MCF 10A (cell line): ENCODE results near the gene PEX14. TPM values are rescaled to one million over a fixed set of nuclear protein-coding genes. Genes with fewer than 3 reads are reported as not detected.

ENCODE experiments used
- BruUV-seq: library from RNA; stranded (reverse); fragments of 400-500 nt; replicated peaks from 2 replicates; lab custom pipeline; 2021; lab: Mats Ljungman, UMichigan
- CTCF ChIA-PET: fragments of 300-600 bp; sonication (Branson Sonifier 250); formaldehyde crosslinking; extraction: SDS; loops from one replicate; lab custom pipeline; 2021; ENCODE audit warnings: antibody characterized with exemption, inconsistent platforms; lab: Yijun Ruan, JAX
- POLR2A ChIA-PET: fragments of 300-600, 350-650 bp; sonication (Branson Sonifier 250); formaldehyde crosslinking; extraction: SDS; loops from one replicate; lab custom pipeline; 2020; ENCODE audit warnings: antibody characterized with exemption, inconsistent platforms; lab: Yijun Ruan, JAX
- DNase-seq: peaks from one replicate; pipeline ENCODE4 v3.0.0-alpha.2; 2018; ENCODE audit not compliant: unreplicated experiment
- H3K27ac Mint-ChIP-seq: one replicate; pipeline ENCODE4 v1.8.0; 2022; ENCODE audit warnings: mild to moderate bottlenecking, low read depth, mixed read lengths; ENCODE audit not compliant: unreplicated experiment
- H3K27me3 Mint-ChIP-seq: one replicate; pipeline ENCODE4 v1.8.0; 2022; ENCODE audit warnings: mixed read lengths; ENCODE audit not compliant: insufficient read depth, unreplicated experiment
- H3K36me3 Mint-ChIP-seq: one replicate; pipeline ENCODE4 v1.8.0; 2022; ENCODE audit warnings: mild to moderate bottlenecking, moderate library complexity, mixed read lengths; ENCODE audit not compliant: insufficient read depth, unreplicated experiment
- H3K4me1 Mint-ChIP-seq: one replicate; pipeline ENCODE4 v1.8.0; 2022; ENCODE audit warnings: mixed read lengths; ENCODE audit not compliant: insufficient read depth, unreplicated experiment
- H3K4me3 Mint-ChIP-seq: one replicate; pipeline ENCODE4 v1.8.0; 2022; ENCODE audit warnings: mild to moderate bottlenecking, moderate library complexity, mixed read lengths; ENCODE audit not compliant: unreplicated experiment
- H3K9me3 Mint-ChIP-seq: one replicate; pipeline ENCODE4 v1.8.0; 2022; ENCODE audit warnings: mixed read lengths; ENCODE audit not compliant: unreplicated experiment
- intact Hi-C: fragments of 100-400 bp; cut with micrococcal nuclease; formaldehyde crosslinking; loops from 2 replicates; pipeline ENCODE4 v1.14.1; 2022
- total RNA-seq: library from RNA; stranded (reverse); gene quantifications from 2 replicates; pipeline ENCODE4 v1.2.3, GENCODE V29; 2022
- TF ChIP-seq, protein P1 (sequence below): fragments of 200-600 bp; IDR thresholded peaks from one replicate; pipeline ENCODE4 v1.8.0; 2022; ENCODE audit warnings: antibody characterized with exemption, mild to moderate bottlenecking; ENCODE audit not compliant: unreplicated experiment

PEX14 gene
- total RNA-seq, 1 experiment from 2014 or later, result 22.2 TPM

DNA sequence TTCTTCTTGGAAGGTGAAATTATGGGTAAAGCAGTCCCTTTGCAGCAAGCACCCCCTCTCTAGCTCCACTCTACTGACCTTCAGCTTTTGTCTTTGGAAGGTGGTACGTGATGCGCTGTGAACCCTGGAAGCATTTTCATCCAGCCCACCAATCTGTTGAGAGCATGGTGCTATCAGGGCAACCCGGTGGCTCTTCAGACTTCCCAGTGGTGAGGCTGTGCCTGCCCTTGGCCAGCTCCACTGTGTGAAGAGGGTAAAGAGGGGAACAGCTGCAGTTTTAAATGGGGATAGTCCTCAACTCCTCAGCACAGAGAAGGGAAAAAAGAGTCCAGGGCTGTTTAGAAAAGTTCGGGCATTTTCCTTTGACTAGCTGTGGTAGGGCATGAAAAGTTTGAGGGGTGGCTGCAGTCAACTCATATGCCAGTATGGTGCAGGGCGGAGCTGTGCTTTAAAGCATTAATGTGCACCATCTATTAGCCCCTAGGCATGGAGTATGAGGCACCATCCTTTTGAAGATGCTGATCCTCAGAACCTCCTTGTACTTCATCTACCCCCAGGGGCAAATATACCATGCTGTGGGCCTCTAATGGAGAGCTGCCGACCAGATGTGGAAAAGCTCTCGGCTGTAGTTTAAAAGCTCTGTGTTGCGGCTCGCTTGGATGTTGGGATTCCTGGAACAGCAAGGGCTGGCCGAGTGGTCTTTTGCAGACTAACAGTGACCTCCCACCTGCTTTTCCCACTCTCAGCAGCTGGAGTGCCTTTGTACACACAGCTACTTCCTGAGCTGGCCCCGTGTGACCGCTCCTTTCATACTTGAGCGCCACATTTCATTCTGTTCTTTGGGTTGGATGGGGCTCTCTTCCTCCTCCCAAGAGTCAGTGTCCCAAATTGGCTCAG, 123.0 kb downstream of the PEX14 start:
- TF ChIP-seq, protein P1, sequence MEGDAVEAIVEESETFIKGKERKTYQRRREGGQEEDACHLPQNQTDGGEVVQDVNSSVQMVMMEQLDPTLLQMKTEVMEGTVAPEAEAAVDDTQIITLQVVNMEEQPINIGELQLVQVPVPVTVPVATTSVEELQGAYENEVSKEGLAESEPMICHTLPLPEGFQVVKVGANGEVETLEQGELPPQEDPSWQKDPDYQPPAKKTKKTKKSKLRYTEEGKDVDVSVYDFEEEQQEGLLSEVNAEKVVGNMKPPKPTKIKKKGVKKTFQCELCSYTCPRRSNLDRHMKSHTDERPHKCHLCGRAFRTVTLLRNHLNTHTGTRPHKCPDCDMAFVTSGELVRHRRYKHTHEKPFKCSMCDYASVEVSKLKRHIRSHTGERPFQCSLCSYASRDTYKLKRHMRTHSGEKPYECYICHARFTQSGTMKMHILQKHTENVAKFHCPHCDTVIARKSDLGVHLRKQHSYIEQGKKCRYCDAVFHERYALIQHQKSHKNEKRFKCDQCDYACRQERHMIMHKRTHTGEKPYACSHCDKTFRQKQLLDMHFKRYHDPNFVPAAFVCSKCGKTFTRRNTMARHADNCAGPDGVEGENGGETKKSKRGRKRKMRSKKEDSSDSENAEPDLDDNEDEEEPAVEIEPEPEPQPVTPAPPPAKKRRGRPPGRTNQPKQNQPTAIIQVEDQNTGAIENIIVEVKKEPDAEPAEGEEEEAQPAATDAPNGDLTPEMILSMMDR, result no peak
- ChIA-PET CTCF (interaction anchor here (0.6 to 0.7 kb wide), 3 partner anchors 85 to 649 kb away, joined by 3 to 4 read pairs (median 3); no protein-coding TSS in a partner anchor), POLR2A (interaction anchor here (0.5 to 2.0 kb wide), 5 partner anchors 9 to 1447 kb away, joined by 3 to 5 read pairs (median 3); no protein-coding TSS in a partner anchor)
- H3K9me3 Mint-ChIP-seq, result no peaks in the 10 kb centered on the region
- no peaks in the 10 kb centered on the region for H3K27me3 Mint-ChIP-seq
- peak overlapping the region; percentile 97 for H3K27ac Mint-ChIP-seq
- H3K4me3 Mint-ChIP-seq, result no peak overlapping the region
- intact Hi-C loops, result no loop called here
- no peak for DNase-seq
- H3K36me3 Mint-ChIP-seq, result peaks cover 8% of the 10 kb centered on the region
- H3K4me1 Mint-ChIP-seq, result peaks cover 18% of the 10 kb centered on the region
- no TSS peak for BruUV-seq

DNA sequence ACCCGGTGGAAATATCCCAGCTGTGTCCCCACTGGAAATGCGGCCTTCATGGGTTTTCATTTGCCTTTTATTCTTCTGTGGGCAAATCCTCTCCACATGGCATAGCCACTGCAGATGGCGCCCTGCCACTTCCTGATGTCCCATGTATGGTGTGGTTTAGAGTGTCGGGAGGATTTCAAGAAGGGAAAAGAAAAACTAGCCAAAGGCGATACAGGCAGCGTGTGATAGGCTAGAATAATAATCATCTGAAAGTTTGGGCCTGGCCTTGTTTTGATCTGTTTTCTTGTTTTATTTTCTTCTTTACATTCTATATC, 123.6 kb downstream of the PEX14 start:
- BruUV-seq, result no TSS peak
- POLR2A ChIA-PET, result interaction anchor here (0.5 to 1.3 kb wide), 3 partner anchors 13 to 1446 kb away, joined by 3 to 6 read pairs (median 3); no protein-coding TSS in a partner anchor

DNA sequence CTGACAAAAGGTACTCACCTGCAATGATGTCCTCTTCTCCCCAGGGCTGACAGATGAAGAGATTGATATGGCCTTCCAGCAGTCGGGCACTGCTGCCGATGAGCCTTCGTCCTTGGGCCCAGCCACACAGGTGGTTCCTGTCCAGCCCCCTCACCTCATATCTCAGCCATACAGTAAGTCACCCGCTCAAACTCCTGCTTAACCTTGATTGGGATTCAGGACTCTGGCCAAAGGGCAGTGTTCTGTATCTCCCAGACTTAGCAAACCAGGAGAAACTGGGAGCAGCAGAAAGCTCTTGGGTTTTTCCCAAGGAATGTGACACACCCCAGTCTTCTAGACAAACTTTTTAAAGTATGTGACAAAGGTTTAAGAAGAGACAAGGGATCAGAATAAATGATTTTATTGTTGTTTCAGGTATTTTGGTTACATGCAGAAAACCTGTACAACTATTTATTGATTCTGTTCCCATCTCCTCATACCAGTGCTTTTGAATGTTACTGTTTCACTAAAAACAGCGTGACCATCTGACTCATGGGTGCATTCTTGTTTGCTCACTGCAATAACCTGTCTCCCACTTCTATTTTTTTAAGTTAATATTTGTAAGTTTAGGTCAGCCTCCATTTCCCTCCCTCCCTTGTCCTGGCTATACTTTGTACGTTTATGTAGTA, 124.6 kb downstream of the PEX14 start:
- peak; percentile 56 for DNase-seq
- intact Hi-C loops, result no loop called here
- no TSS peak for BruUV-seq
- TF ChIP-seq, protein P1, result no peak
- Mint-ChIP-seq H3K4me3 (peak overlapping the region; percentile 38), H3K4me1 (peaks cover 18% of the 10 kb centered on the region), H3K36me3 (peaks cover 8% of the 10 kb centered on the region), H3K27me3 (no peaks in the 10 kb centered on the region), H3K9me3 (no peaks in the 10 kb centered on the region), H3K27ac (peak overlapping the region; percentile 97)
- POLR2A ChIA-PET, result interaction anchor here (0.6 to 1.6 kb wide), 12 partner anchors 9 to 104 kb away, joined by 3 to 7 read pairs (median 4); no protein-coding TSS in a partner anchor
- CTCF ChIA-PET, result no interaction called here

More for the DNA sequence above, 123.6 kb downstream of the PEX14 start:
- peak; percentile 27 for DNase-seq
- intact Hi-C loops, result no loop called here
- Mint-ChIP-seq H3K27ac (peak overlapping the region; percentile 97), H3K4me1 (peaks cover 18% of the 10 kb centered on the region), H3K9me3 (no peaks in the 10 kb centered on the region), H3K36me3 (peaks cover 8% of the 10 kb centered on the region), H3K27me3 (no peaks in the 10 kb centered on the region), H3K4me3 (no peak overlapping the region)
- TF ChIP-seq, protein P1, result no peak
- CTCF ChIA-PET, result interaction anchor here (0.7 kb wide), 1 partner anchor 86 kb away, joined by 3 read pairs; no protein-coding TSS in a partner anchor
